Measurements from ENCODE around the gene TTC27. TPM values are rescaled to one million over a fixed set of nuclear protein-coding genes. Genes with fewer than 3 reads are reported as not detected.

The TTC27 gene
- total RNA-seq, 2 experiments from 2014 or later = 17.6 to 18.1 TPM

DNA sequence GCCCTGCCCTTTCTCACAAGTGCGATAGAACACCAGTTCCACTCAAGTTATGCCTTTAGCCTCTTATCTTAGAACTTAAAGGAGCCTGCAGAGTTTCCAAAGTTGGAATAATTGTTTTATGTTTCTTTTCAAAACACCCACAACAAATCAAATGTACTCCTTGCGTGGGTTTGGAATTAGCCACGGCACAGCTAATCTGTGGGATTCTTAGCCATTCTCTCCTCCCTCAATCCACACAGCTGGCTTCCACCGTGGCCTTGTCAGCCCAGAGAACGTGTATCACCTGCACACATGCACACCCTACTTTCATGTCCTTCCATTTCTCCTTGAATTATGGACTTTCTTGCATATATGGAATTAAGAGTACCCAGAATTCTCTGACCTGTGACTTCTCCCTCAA is 183.8 kb downstream of the TTC27 start:
- Mint-ChIP-seq H3K27me3 (no peaks in the 10 kb centered on the region), H3K4me1 (no peaks in the 10 kb centered on the region), H3K9me3 (no peaks in the 10 kb centered on the region), H3K27ac (no peak overlapping the region), H3K4me3 (no peak overlapping the region), H3K36me3 (ENCODE audit: low read depth) (peaks cover 6% of the 10 kb centered on the region)
- CTCF ChIA-PET = no interaction called here
- no peak for DNase-seq
- POLR2A ChIA-PET = no interaction called here

- no peak for DNase-seq
- Mint-ChIP-seq H3K4me1 (no peaks in the 10 kb centered on the region), H3K27ac (no peak overlapping the region), H3K4me3 (no peak overlapping the region), H3K27me3 (no peaks in the 10 kb centered on the region), H3K36me3 (ENCODE audit: low read depth) (peaks cover 6% of the 10 kb centered on the region), H3K9me3 (no peaks in the 10 kb centered on the region)
- CTCF ChIA-PET = no interaction called here
- POLR2A ChIA-PET = no interaction called here
Observed at GRCh38 chr2:32812316-32812715, 184.5 kb downstream of the TTC27 start.

- ChIA-PET CTCF (no interaction called here), POLR2A (no interaction called here)
- no peak overlapping the region for H3K4me3 Mint-ChIP-seq
- H3K36me3 Mint-ChIP-seq (ENCODE audit: low read depth) = peaks cover 4% of the 10 kb centered on the region
- no peaks in the 10 kb centered on the region for H3K4me1 Mint-ChIP-seq
- H3K27ac Mint-ChIP-seq = no peak overlapping the region
- H3K27me3 Mint-ChIP-seq = no peaks in the 10 kb centered on the region
- H3K9me3 Mint-ChIP-seq = no peaks in the 10 kb centered on the region
- no peak for DNase-seq
Observed at GRCh38 chr2:32820088-32820487, 192.2 kb downstream of the TTC27 start.

- Mint-ChIP-seq H3K4me3 (no peak overlapping the region), H3K9me3 (no peaks in the 10 kb centered on the region), H3K27me3 (no peaks in the 10 kb centered on the region), H3K36me3 (ENCODE audit: low read depth) (peaks cover 4% of the 10 kb centered on the region), H3K4me1 (no peaks in the 10 kb centered on the region), H3K27ac (no peak overlapping the region)
- DNase-seq = no peak
- ChIA-PET CTCF (no interaction called here), POLR2A (no interaction called here)
Observed at GRCh38 chr2:32820701-32821100, 192.9 kb downstream of the TTC27 start.

DNA sequence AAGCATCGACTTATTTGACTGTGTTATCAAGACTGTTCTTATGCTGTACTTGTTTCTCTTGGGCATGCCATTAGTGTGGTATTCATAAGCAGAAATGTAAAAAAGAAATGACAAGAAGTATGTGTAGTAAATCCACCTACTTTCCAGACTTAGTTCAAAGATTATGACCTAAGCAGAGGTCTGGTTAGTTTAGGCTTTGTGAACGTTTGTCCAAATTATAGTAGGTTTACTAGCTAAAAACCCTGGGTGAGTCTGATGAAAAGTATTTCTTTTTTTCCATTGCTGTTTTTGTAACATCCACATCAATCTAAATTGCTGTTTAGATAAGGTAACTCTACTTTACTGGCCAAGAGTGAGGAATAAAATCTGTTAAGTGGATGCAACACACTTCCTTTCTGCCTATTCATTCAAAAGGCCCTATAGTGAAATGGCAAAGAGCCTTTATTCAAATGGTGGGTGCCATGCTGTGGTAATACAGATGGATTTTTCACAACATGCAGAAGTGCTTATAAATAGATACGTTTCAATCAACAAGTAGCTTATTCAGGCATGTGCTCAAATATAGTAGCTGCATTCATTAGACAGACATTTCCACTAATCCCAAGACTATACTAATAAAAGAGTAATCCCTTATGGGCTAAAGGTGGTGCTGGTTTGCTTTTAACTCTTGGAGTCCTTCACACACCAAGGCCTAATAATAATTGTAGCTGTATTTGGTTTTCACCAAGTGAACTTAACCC is 196.4 kb downstream of the TTC27 start:
- peaks cover 4% of the 10 kb centered on the region for H3K36me3 Mint-ChIP-seq (ENCODE audit: low read depth)

GRCh38 chr2:32825291-32825712 is 197.5 kb downstream of the TTC27 start:
- Mint-ChIP-seq H3K4me3 (no peak overlapping the region), H3K27me3 (no peaks in the 10 kb centered on the region), H3K4me1 (no peaks in the 10 kb centered on the region), H3K9me3 (peaks cover 2% of the 10 kb centered on the region), H3K27ac (no peak overlapping the region), H3K36me3 (ENCODE audit: low read depth) (peaks cover 4% of the 10 kb centered on the region)
- no peak for DNase-seq
- CTCF ChIA-PET = interaction anchor here (0.6 kb wide), 1 partner anchor 731 kb away, joined by 3 read pairs; no protein-coding TSS in a partner anchor
- POLR2A ChIA-PET = no interaction called here

More for the DNA sequence above, 196.4 kb downstream of the TTC27 start:
- CTCF ChIA-PET = interaction anchor here (0.6 kb wide), 2 partner anchors 248 to 732 kb away, joined by 3 read pairs; no protein-coding TSS in a partner anchor
- POLR2A ChIA-PET = no interaction called here
- Mint-ChIP-seq H3K4me3 (no peak overlapping the region), H3K27me3 (no peaks in the 10 kb centered on the region), H3K4me1 (no peaks in the 10 kb centered on the region), H3K27ac (no peak overlapping the region), H3K9me3 (peaks cover 2% of the 10 kb centered on the region)
- no peak for DNase-seq

- ChIA-PET CTCF (no interaction called here), POLR2A (no interaction called here)
- Mint-ChIP-seq H3K4me3 (no peak overlapping the region), H3K27me3 (no peaks in the 10 kb centered on the region), H3K9me3 (peaks cover 2% of the 10 kb centered on the region), H3K36me3 (ENCODE audit: low read depth) (no peaks in the 10 kb centered on the region), H3K4me1 (peaks cover 3% of the 10 kb centered on the region), H3K27ac (no peak overlapping the region)
- DNase-seq = no peak
Observed at GRCh38 chr2:32830196-32830595, 202.3 kb downstream of the TTC27 start.

- H3K4me1 Mint-ChIP-seq = peaks cover 4% of the 10 kb centered on the region
- H3K9me3 Mint-ChIP-seq = peaks cover 2% of the 10 kb centered on the region
- H3K27me3 Mint-ChIP-seq = no peaks in the 10 kb centered on the region
- no peak overlapping the region for H3K27ac Mint-ChIP-seq
- POLR2A ChIA-PET = no interaction called here
- DNase-seq = no peak
- CTCF ChIA-PET = no interaction called here
- H3K36me3 Mint-ChIP-seq (ENCODE audit: low read depth) = no peaks in the 10 kb centered on the region
- no peak overlapping the region for H3K4me3 Mint-ChIP-seq
Observed at GRCh38 chr2:32832821-32833220, 205.0 kb downstream of the TTC27 start.

DNA sequence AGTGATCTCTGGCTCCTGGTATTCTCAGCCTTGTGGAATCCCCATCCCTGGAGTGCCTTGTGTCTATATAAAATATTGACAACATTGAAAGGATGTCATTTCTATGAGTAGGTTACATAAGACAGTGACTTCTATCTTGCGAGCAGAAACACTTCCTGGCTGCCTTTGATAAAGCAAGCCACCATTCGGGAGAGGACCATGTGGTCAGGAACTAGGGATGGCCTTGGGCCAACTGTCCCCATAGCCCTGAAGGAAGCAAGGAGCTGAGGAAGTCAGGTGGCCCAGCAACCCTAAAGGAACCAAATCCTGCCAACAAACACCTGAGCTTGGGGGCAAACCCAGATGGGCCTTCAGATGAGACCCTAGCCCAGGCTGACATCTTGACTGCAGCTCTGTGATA is 205.9 kb downstream of the TTC27 start:
- H3K9me3 Mint-ChIP-seq = no peaks in the 10 kb centered on the region
- no peak for DNase-seq
- no peaks in the 10 kb centered on the region for H3K27me3 Mint-ChIP-seq
- no peak overlapping the region for H3K27ac Mint-ChIP-seq
- H3K4me3 Mint-ChIP-seq = no peak overlapping the region
- H3K4me1 Mint-ChIP-seq = peaks cover 4% of the 10 kb centered on the region
- ChIA-PET CTCF (no interaction called here), POLR2A (no interaction called here)
- no peaks in the 10 kb centered on the region for H3K36me3 Mint-ChIP-seq (ENCODE audit: low read depth)

GRCh38 chr2:32835148-32835547 is 207.3 kb downstream of the TTC27 start:
- ChIA-PET CTCF (interaction anchor here (0.8 kb wide), 1 partner anchor 14 kb away, joined by 3 read pairs; no protein-coding TSS in a partner anchor), POLR2A (no interaction called here)
- Mint-ChIP-seq H3K4me1 (peaks cover 4% of the 10 kb centered on the region), H3K4me3 (no peak overlapping the region), H3K27ac (no peak overlapping the region), H3K36me3 (ENCODE audit: low read depth) (no peaks in the 10 kb centered on the region), H3K27me3 (no peaks in the 10 kb centered on the region), H3K9me3 (no peaks in the 10 kb centered on the region)
- DNase-seq = no peak

DNA sequence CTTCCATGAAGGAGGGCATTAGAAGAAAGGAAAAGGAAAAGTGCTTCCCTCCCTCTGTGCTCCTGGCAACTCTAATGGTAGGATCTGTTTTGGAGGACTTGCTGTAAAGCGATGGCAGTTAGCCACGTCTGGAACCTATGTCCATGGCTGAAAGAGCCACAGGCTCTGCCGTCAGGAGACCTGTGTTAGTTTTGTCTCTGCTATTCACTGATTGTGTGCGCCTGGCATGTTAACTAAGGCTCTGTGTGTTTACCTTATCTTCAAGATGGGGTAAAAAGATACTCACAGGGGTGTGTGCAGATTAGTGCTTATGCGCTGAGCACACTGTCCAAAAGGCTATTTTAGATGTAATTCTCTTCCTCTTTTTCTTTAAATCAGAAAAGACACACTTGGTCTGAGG is 209.1 kb downstream of the TTC27 start:
- no peaks in the 10 kb centered on the region for H3K36me3 Mint-ChIP-seq (ENCODE audit: low read depth)
- H3K4me3 Mint-ChIP-seq = no peak overlapping the region
- ChIA-PET POLR2A (no interaction called here), CTCF (no interaction called here)
- H3K4me1 Mint-ChIP-seq = peaks cover 4% of the 10 kb centered on the region
- no peak overlapping the region for H3K27ac Mint-ChIP-seq
- H3K9me3 Mint-ChIP-seq = no peaks in the 10 kb centered on the region
- H3K27me3 Mint-ChIP-seq = no peaks in the 10 kb centered on the region
- DNase-seq = no peak

- Mint-ChIP-seq H3K9me3 (no peaks in the 10 kb centered on the region), H3K27me3 (no peaks in the 10 kb centered on the region), H3K4me3 (no peak overlapping the region), H3K36me3 (ENCODE audit: low read depth) (no peaks in the 10 kb centered on the region), H3K4me1 (peaks cover 4% of the 10 kb centered on the region), H3K27ac (no peak overlapping the region)
- ChIA-PET POLR2A (no interaction called here), CTCF (no interaction called here)
- no peak for DNase-seq
Observed at GRCh38 chr2:32838418-32838817, 210.6 kb downstream of the TTC27 start.

GRCh38 chr2:32838949-32839348 is 211.1 kb downstream of the TTC27 start:
- Mint-ChIP-seq H3K27me3 (no peaks in the 10 kb centered on the region), H3K4me3 (no peak overlapping the region), H3K27ac (no peak overlapping the region), H3K9me3 (no peaks in the 10 kb centered on the region), H3K4me1 (peaks cover 4% of the 10 kb centered on the region), H3K36me3 (ENCODE audit: low read depth) (no peaks in the 10 kb centered on the region)
- CTCF ChIA-PET = no interaction called here
- POLR2A ChIA-PET = no interaction called here
- DNase-seq = no peak

Data from activated CD4-positive, alpha-beta T cell treated with anti-CD3 and anti-CD28 coated beads, Interleukin-2, amount 10 ng/mL, durations not matched to agents 7 days and 5 days (primary cell).